Activated CD8-positive, alpha-beta memory T cell treated with anti-CD3 and anti-CD28 coated beads for 4 hours (primary cell): Measurements from ENCODE around the gene GID8.

Source experiments
- DNase-seq, 2 donors: peaks; one replicate each; pipeline ENCODE4 v3.0.0-alpha.2; 2020; ENCODE audit warnings: low read depth in 2 of 2

Gene GID8

GRCh38 chr20:62970307-62971210 is 32.6 kb downstream of the GID8 start:
- no peak for DNase-seq

GRCh38 chr20:62971211-62971949 is 33.4 kb downstream of the GID8 start:
- no peak for DNase-seq

GRCh38 chr20:62971950-62972844 is 34.2 kb downstream of the GID8 start:
- peak; percentile 64 to 70 for DNase-seq

GRCh38 chr20:62972845-62973745 is 35.1 kb downstream of the GID8 start:
- no peak for DNase-seq

GRCh38 chr20:62975251-62975760 is 37.4 kb downstream of the GID8 start:
- DNase-seq = no peak

GRCh38 chr20:62975812-62976508 is 38.0 kb downstream of the GID8 start:
- DNase-seq = no peak

GRCh38 chr20:62976886-62977285 is 38.9 kb downstream of the GID8 start:
- no peak for DNase-seq

GRCh38 chr20:62977613-62978560 is 39.9 kb downstream of the GID8 start:
- peak; percentile 50 to 76 for DNase-seq

GRCh38 chr20:62978561-62978943 is 40.6 kb downstream of the GID8 start:
- DNase-seq = no peak

- DNase-seq = no peak
Measured at GRCh38 chr20:62979310-62979709, 41.4 kb downstream of the GID8 start.

- DNase-seq = no peak
Measured at GRCh38 chr20:62979876-62980373, 42.0 kb downstream of the GID8 start.

GRCh38 chr20:62980380-62980960 is 42.5 kb downstream of the GID8 start:
- DNase-seq = no peak

GRCh38 chr20:62980970-62981369 is 43.0 kb downstream of the GID8 start:
- DNase-seq = no peak

- no peak for DNase-seq
Measured at GRCh38 chr20:62982124-62983075, 44.5 kb downstream of the GID8 start.

GRCh38 chr20:62983210-62983609 is 45.3 kb downstream of the GID8 start:
- no peak for DNase-seq

GRCh38 chr20:62984666-62985443 is 46.9 kb downstream of the GID8 start:
- DNase-seq = no peak
